GM12865 (cell line): ENCODE results near the gene SPATA12.

Experiments used
- DNase-seq: peaks from one replicate; pipeline ENCODE4 v3.0.0; 2010; ENCODE audit warnings: low read depth
- H3K4me3 ChIP-seq: 2 replicates; pipeline ENCODE4 v1.5.1; 2011; ENCODE audit warnings: mild to moderate bottlenecking, low read depth, low read length, control low read depth
- CTCF ChIP-seq: IDR thresholded peaks from 2 replicates; pipeline ENCODE4 v1.5.1; 2011; ENCODE audit warnings: low read length, control low read depth, low read depth, inconsistent platforms; ENCODE audit not compliant: insufficient read depth; ENCODE audit errors: missing control alignments

SPATA12 gene

GRCh38 chr3:57031631-57032541 is 28.6 kb upstream of the SPATA12 start:
- no peak for DNase-seq
- no peak for TF ChIP-seq CTCF
- no peak overlapping the region for H3K4me3 ChIP-seq

- no peak overlapping the region for H3K4me3 ChIP-seq
- DNase-seq, result no peak
- no peak for TF ChIP-seq CTCF
These were observed 23.5 kb upstream of the SPATA12 start for GRCh38 chr3:57036952-57037351.

GRCh38 chr3:57038466-57039164 is 21.8 kb upstream of the SPATA12 start:
- no peak for DNase-seq
- TF ChIP-seq CTCF, result no peak
- no peak overlapping the region for H3K4me3 ChIP-seq

GRCh38 chr3:57041674-57042073 is 18.8 kb upstream of the SPATA12 start:
- TF ChIP-seq CTCF, result no peak

GRCh38 chr3:57043518-57043917 is 16.9 kb upstream of the SPATA12 start:
- DNase-seq, result no peak
- H3K4me3 ChIP-seq, result no peak overlapping the region
- TF ChIP-seq CTCF, result no peak

More at GRCh38 chr3:57041674-57042073, 18.8 kb upstream of the SPATA12 start:
- no peak overlapping the region for H3K4me3 ChIP-seq
- DNase-seq, result no peak

GRCh38 chr3:57046101-57046765 is 14.2 kb upstream of the SPATA12 start:
- no peak overlapping the region for H3K4me3 ChIP-seq
- DNase-seq, result no peak
- no peak for TF ChIP-seq CTCF
